HG02759 (cell line): ENCODE measurements around the gene TEAD1.

Source experiments
- ATAC-seq: cut with Tn5 transposase; IDR thresholded peaks from one replicate; pipeline ENCODE4 v1.9.1; 2021; ENCODE audit warnings: mild to moderate bottlenecking, moderate library complexity; ENCODE audit not compliant: unreplicated experiment

Gene TEAD1

DNA sequence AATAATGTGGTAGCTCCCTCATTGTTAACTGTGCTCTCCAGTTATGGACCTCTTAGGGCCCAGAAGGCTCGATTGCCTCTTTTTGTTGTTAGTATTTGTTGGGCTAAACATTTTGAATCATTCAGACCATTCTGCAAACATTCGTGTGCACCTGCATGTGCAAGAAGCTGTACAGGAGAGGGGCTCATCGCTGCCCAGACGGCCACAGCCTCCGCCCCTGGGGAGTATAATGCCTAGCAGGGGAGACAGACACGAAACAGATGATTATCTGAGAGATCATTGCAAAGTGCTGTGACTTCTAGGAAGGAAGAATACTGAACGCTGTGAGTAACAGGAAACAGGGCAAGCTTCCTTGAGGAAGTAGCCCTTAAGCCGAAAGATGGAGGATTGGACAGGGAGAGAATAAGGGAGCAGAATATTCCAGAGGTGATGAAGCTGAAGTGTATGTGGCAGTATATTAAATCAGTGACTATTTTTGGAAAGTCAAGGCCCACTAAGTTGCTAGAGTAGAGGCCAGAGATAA lies 211.6 kb downstream of the TEAD1 start:
- ATAC-seq, result no peak

DNA sequence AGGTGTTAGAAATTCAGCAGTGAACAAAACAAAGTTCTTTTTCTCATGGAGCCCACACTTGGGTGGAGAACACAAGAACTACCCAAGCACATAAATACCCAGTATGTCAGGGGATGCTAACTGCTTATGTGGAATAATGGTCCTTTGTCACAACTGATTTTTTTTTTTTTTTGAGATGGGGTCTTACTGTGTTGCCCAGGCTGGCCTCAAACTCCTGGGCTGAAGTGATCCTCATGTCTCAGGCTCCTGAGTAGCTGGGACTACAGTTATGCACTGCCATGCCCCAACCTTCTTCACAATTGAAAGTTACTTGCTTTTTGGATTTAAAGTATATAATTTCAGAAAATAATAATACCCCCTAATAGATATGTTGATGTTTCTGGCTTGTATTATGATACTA lies 212.3 kb downstream of the TEAD1 start:
- no peak for ATAC-seq

- peak; percentile 77 for ATAC-seq
Measured at GRCh38 chr11:12888525-12889158, 214.4 kb downstream of the TEAD1 start.

DNA sequence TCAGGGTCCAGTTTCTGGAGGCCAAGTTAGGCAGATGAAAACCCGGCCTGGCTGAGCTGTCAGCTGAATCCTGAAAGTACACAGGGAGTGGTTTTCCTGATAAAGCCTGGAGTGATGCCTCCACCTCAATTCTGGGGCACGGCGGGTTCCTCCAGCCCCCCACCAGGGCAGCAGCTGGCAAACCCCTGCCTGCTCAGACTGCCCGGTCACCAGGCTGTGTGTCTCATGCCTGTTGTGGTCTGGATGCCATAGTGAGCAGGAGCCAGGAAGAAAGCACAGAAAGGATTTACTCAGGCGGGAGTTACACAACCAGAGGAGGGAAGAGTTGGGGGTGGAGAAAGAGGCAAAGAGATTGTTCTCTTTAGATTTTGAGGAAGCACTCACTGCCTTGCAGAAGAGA lies 215.0 kb downstream of the TEAD1 start:
- ATAC-seq, result no peak

DNA sequence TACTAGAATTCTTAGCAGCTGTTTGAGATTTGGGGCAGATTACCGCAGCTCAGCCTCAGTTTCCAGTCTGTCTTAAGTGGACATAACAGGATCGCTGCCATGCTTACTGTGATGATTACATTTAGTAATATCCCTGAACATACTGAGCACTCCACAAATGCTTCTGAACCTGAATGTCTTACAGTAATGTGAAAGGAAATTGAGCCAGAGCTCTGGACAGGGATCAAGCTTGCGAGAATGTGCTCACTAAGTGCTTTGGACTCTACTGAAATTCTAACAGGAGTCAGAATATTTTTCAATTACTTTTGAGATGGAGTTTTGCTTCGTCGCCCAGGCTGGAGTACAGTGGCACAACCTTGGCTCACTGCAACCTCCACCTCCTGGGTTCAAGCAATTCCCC lies 216.3 kb downstream of the TEAD1 start:
- no peak for ATAC-seq

DNA sequence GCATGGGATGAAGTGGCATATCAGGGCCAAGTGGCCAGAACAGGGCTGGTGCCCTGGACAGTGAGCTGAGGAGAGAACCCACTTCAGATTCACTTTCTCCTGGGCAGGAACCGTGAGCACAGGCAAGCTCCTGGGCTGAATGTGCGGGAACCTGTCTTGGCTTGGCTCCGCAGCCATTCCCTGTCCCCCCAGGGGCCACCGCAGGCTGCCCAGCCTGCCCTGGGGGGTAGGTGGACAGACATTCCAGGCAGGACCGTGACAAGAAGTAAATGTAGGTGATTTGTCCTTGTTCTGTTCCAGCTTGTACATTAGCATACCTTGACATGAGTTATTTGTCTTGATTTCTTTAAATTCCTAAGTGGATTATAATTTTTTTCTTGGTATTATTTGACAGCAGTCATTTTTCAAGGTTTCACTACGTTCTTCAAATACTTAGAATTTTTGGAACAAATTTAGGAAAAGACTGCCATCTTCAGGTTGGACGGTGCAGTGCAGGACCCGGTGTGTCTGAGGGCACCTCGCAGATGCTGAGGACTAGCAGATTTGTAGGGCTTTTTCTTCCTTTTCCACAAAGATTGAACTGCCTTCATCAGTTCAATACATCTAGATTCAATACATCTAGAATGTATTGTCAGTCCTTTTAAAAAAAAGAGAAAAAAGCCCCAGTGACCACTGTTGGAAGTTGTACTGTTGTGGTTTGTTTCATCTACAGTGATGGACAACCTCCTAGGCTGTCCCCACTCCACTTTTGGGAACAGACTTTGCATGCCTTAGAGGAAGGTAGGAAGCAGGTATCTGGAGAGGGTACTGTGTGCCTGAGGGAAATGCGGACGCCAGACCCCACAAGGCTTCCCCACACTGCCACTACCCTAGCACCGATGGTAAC lies 219.8 kb downstream of the TEAD1 start:
- peak; percentile 47 for ATAC-seq

- ATAC-seq, result no peak
Measured at GRCh38 chr11:12897390-12897789, 223.2 kb downstream of the TEAD1 start.

GRCh38 chr11:12897867-12898266 lies 223.6 kb downstream of the TEAD1 start:
- ATAC-seq, result no peak

GRCh38 chr11:12900496-12900895 lies 226.3 kb downstream of the TEAD1 start:
- no peak for ATAC-seq

DNA sequence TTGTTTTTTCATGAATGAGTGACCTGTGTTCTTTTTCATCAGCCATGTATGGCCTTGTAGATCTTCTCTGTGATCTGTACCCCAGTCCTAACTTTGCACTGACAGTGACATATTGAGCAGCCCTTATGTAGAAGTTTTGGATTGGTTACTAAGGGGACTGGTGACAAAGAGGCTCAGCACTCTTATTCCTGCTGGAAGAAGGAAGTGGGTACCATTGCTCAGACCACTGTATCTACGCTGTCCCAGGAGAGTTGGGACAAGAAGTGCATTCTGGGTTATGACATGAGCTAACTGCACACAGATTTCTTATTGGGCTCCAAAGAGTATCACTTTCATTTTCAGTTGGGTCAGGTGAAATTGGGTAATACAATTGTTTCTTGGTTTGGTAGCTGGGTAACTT lies 227.1 kb downstream of the TEAD1 start:
- peak; percentile 58 for ATAC-seq

GRCh38 chr11:12901874-12902481 lies 227.8 kb downstream of the TEAD1 start:
- ATAC-seq, result no peak

- ATAC-seq, result no peak
Measured at GRCh38 chr11:12902791-12903486, 228.7 kb downstream of the TEAD1 start.

GRCh38 chr11:12905435-12905834 lies 231.2 kb downstream of the TEAD1 start:
- no peak for ATAC-seq

DNA sequence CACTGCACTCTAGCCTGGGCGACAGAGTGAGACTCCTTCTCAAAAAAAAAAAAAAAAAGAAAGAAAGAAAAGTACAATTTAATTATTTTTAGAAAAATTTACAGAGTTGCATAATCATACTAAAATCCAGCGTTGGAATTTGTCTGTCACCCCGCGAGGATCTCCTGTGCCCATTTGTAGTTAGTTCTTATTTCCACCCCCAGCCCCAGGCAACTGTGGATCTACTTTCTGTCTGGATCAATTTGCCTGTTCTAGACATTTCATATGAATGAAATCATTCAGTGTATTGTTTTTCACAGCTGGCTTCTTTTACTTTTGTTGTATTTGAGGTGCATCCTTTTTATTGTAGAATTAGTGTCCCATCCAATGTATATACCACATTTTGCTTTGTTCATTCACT lies 232.3 kb downstream of the TEAD1 start:
- ATAC-seq, result no peak

- no peak for ATAC-seq
Measured at GRCh38 chr11:12909879-12910278, 235.7 kb downstream of the TEAD1 start.

DNA sequence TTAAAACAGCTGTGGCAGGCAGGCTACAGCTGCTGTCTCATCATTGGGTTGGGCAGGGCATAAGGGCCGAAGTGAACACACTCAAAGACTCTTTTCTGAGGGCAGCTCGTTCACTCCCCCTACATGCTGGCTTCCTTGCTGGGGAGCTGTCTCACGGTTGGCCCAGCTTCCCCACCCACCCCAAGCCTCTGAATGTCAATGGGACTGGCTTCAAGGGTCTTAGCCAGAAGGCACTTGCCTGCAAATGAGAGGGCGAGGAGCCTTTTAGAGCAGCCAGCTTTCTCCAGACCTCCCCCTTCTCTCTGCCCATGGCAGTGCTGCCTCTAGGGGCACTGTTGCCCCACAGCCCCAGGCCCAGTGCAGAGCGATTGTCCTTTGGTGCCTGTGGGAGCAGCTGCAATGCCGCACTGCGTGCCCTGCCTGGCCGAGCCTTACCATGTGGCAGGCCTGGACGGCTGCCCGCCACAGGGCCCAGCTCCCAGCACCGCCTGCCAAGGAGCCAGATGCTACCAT lies 240.2 kb downstream of the TEAD1 start:
- ATAC-seq, result peak; percentile 57

DNA sequence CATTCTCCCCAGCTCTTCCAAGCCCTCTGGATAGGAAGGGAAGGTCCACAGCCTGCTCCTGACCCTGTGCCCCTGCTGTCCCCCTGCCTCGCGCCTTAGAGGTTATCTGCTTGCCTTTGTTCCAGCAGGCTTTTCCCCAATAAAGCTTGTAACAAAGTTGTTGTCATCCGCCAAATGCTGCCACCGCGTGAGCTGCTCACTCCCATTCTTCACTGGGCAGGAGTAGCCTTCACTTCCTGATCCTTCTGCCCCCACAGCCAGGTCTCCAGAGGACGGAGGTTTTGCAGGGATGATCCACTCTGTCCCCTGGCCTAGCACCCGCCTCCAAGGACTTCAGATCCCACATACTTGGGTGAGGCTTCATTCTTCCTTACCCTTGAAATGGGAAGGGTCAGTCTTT lies 240.9 kb downstream of the TEAD1 start:
- ATAC-seq, result no peak

- no peak for ATAC-seq
Measured at GRCh38 chr11:12917822-12918221, 243.6 kb downstream of the TEAD1 start.

DNA sequence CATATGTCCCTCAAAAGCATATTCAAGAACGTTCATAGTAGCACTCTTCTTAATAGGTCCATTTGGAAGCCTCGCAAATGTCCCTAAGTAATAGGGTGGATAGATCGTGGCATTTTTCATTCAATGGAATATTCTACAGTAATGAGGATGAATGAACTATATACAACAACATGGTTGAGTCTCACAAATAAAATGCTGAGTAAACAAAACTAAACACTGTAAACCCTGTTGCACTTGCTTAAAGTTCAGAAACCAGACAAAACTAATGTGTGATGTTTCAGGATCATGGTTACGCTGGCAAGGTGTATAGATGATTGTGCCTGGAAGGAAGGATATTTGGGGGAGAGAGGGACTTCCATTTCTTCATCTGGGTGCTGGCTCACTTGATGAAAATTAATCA lies 244.4 kb downstream of the TEAD1 start:
- ATAC-seq, result no peak

DNA sequence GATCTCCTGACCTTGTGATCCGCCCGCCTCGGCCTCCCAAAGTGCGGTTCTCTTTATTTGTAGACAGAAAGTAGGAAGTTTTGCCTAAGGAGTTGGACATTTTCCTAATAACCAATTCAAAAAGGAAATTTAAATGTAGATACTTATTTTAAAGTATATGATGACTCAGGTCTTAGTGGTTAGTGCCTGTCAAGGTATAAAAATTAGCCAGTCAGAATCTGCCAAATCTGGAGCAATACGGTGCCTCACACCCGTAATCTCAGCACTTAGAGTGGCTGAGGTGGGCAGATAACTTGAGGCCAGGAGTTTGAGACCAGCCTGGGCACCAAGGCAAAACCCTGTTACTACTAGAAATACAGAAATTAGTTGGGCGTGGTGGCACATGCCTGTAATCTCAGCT lies 248.2 kb downstream of the TEAD1 start:
- ATAC-seq, result no peak

DNA sequence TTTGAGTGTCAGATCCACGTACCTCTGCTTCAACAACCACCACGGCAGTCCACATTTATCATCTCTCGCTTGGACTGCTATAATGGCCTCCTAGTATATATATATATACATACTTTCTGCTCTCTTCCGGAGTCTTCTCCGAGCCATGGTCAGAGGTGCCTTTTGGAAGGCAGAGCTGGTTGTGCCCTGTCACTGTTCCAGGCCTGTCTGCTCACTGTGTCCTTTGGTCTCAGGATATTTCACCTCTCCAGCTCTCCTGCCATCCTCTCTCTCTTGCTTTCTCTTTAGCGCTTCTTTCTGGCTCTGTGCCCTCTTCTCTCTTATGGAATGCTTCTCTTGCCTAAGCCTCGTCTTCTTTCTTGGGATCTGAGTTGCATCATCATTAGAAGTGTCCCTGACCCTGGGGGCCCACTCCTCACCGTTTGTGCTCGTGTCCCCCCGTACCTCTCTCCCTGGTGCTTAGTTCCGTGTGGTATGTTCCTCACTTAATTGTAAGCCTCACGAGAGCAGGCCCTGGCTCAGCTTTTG lies 248.8 kb downstream of the TEAD1 start:
- no peak for ATAC-seq
